B cell (primary cell): ENCODE results near the gene CFLAR.

ENCODE experiments used
- EZH2 ChIP-seq: IDR thresholded peaks from 2 replicates; pipeline ENCODE4 v1.6.1; 2012; ENCODE audit warnings: borderline replicate concordance, low read depth, mild to moderate bottlenecking, moderate library complexity, low read length; ENCODE audit not compliant: insufficient read depth, poor library complexity, severe bottlenecking
- TF ChIP-seq, protein P1 (sequence below): fragments of 200-600 bp; IDR thresholded peaks from one replicate; pipeline ENCODE4 v1.8.0; 2022; ENCODE audit warnings: antibody characterized with exemption, mild to moderate bottlenecking

DNA sequence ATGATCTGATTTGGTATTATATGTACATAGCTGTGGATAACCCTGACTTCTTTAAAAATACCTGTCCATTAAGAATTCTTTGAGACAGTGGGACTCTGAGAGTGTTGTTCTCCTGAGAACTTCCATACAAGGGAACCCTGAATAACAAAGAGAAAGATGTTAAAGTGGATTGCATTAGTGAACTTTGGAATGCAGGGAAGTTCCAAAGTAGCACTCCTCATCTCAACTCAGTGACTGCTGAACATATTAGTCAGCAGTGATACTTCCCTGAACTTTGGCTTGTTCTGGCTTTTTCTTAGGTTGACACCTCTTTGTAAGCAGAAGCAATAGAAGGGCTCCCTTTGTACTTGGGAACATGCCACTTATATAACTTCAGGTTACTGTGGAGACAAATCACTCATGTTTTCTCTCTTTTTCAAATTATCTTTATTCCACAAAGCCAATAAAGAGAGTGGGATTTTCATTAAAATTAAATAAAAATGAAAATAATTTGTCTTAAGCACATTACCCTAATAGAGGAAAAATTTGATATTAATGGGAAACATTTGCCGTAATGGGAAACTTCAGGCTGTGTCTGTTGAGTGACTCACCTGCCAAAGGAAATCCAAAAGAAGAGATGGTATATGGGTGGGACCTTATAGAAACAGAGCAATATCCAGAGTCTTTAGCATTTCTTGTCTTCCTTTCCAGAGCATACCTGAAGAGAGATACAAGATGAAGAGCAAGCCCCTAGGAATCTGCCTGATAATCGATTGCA is 33.3 kb downstream of the CFLAR start:
- no peak for TF ChIP-seq EZH2
- TF ChIP-seq, protein P1, sequence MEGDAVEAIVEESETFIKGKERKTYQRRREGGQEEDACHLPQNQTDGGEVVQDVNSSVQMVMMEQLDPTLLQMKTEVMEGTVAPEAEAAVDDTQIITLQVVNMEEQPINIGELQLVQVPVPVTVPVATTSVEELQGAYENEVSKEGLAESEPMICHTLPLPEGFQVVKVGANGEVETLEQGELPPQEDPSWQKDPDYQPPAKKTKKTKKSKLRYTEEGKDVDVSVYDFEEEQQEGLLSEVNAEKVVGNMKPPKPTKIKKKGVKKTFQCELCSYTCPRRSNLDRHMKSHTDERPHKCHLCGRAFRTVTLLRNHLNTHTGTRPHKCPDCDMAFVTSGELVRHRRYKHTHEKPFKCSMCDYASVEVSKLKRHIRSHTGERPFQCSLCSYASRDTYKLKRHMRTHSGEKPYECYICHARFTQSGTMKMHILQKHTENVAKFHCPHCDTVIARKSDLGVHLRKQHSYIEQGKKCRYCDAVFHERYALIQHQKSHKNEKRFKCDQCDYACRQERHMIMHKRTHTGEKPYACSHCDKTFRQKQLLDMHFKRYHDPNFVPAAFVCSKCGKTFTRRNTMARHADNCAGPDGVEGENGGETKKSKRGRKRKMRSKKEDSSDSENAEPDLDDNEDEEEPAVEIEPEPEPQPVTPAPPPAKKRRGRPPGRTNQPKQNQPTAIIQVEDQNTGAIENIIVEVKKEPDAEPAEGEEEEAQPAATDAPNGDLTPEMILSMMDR = no peak
